PC-3 (cell line): Measurements from ENCODE around the gene TPRN. TPM values are rescaled to one million over a fixed set of nuclear protein-coding genes. Genes with fewer than 3 reads are reported as not detected.

Source experiments
- ATAC-seq: fragments of 200-7000 bp; cut with Tn5 transposase; 2 replicates; pipeline ENCODE4 v1.9.1; 2020; ENCODE audit warnings: mild to moderate bottlenecking, moderate library complexity
- BruUV-seq: library from RNA; stranded (reverse); fragments of 400-500 nt; replicated peaks from 2 replicates; lab custom pipeline; 2021; lab: Mats Ljungman, UMichigan
- CTCF ChIA-PET: fragments of 300-600 bp; sonication (Branson Sonifier 250); formaldehyde crosslinking; loops from one replicate; lab custom pipeline; 2022; ENCODE audit warnings: antibody characterized with exemption; lab: Charles Lee
- POLR2A ChIA-PET: fragments of 300-600 bp; sonication (Branson Sonifier 250); formaldehyde crosslinking; loops from one replicate; lab custom pipeline; 2022; ENCODE audit warnings: antibody characterized with exemption; ENCODE audit not compliant: unreplicated experiment; lab: Charles Lee
- DNase-seq: peaks from one replicate; pipeline ENCODE4 v3.0.0-alpha.2; 2015
- H2AFZ ChIP-seq: fragments of 300-600 bp; sonication (generic); 2 replicates; pipeline ENCODE4 v1.6.0; 2016; ENCODE audit warnings: antibody characterized with exemption, low read length
- H3F3A ChIP-seq: fragments of 300-600 bp; sonication (generic); one replicate; pipeline ENCODE4 v1.6.0; 2017; ENCODE audit warnings: antibody characterized with exemption, low read length, control low read depth, mild to moderate bottlenecking; ENCODE audit not compliant: unreplicated experiment
- H3K27ac ChIP-seq: fragments of 300-600 bp; sonication (generic); 2 replicates; pipeline ENCODE4 v1.5.1; 2016; ENCODE audit warnings: mild to moderate bottlenecking, low read length
- H3K27me3 ChIP-seq: fragments of 300-600 bp; sonication (generic); 2 replicates; pipeline ENCODE4 v1.6.1; 2016; ENCODE audit warnings: low read length, mixed read lengths
- H3K36me3 ChIP-seq: fragments of 300-600 bp; sonication (generic); 2 replicates; pipeline ENCODE4 v1.6.1; 2016; ENCODE audit warnings: low read depth, mixed run types, low read length, mixed read lengths
- H3K4me1 ChIP-seq: fragments of 300-600 bp; sonication (generic); 2 replicates; pipeline ENCODE4 v1.5.1; 2016; ENCODE audit warnings: low read length; ENCODE audit not compliant: insufficient read depth
- H3K4me2 ChIP-seq: fragments of 300-600 bp; sonication (generic); 2 replicates; pipeline ENCODE4 v1.6.0; 2016; ENCODE audit warnings: low read length
- H3K4me3 ChIP-seq: fragments of 300-600 bp; sonication (generic); 2 replicates; pipeline ENCODE4 v1.5.1; 2016; ENCODE audit warnings: mild to moderate bottlenecking, low read length, mixed read lengths
- H3K79me2 ChIP-seq: fragments of 300-600 bp; sonication (generic); 2 replicates; pipeline ENCODE4 v1.6.1; 2017; ENCODE audit warnings: low read length, mixed read lengths
- H3K9ac ChIP-seq: fragments of 300-600 bp; sonication (generic); 2 replicates; pipeline ENCODE4 v1.6.0; 2016; ENCODE audit warnings: mild to moderate bottlenecking, low read length
- H3K9me2 ChIP-seq: fragments of 300-600 bp; sonication (generic); replicated peaks from 2 replicates; pipeline ENCODE4 v1.6.1; 2016; ENCODE audit warnings: mixed run types, low read length, mixed read lengths
- H3K9me3 ChIP-seq: fragments of 300-600 bp; sonication (generic); 2 replicates; pipeline ENCODE4 v1.6.1; 2016; ENCODE audit warnings: low read length, mixed read lengths
- H4K20me1 ChIP-seq: fragments of 300-600 bp; sonication (generic); 2 replicates; pipeline ENCODE4 v1.6.1; 2016; ENCODE audit warnings: low read length, mixed read lengths
- CTCF ChIP-seq: fragments of 300-600 bp; sonication (generic); conservative IDR thresholded peaks from 2 replicates; pipeline ENCODE4 v1.5.1; 2017; ENCODE audit warnings: antibody characterized with exemption, low read depth, mild to moderate bottlenecking, low read length
- EZH2 ChIP-seq: fragments of 300-600 bp; sonication (generic); IDR thresholded peaks from one replicate; pipeline ENCODE4 v1.6.1; 2017; ENCODE audit warnings: antibody characterized with exemption, mild to moderate bottlenecking, low read length; ENCODE audit not compliant: unreplicated experiment
- EZH2phosphoT487 ChIP-seq: fragments of 300-600 bp; sonication (generic); IDR thresholded peaks from 2 replicates; pipeline ENCODE4 v1.6.1; 2018; ENCODE audit warnings: mild to moderate bottlenecking, antibody characterized with exemption, low read length, borderline replicate concordance
- intact Hi-C: fragments of 100-400 bp; cut with micrococcal nuclease; formaldehyde crosslinking; loops from 2 replicates; pipeline ENCODE4 v1.9.0; 2023
- total RNA-seq: library from RNA; depleted of rRNA; stranded (reverse); fragments of >200 nt; gene quantifications from 2 replicates; pipeline ENCODE4 v1.2.3, GENCODE V29; 2014

Gene TPRN
- total RNA-seq, 1 experiment from 2014 or later = 11.3 TPM

DNA sequence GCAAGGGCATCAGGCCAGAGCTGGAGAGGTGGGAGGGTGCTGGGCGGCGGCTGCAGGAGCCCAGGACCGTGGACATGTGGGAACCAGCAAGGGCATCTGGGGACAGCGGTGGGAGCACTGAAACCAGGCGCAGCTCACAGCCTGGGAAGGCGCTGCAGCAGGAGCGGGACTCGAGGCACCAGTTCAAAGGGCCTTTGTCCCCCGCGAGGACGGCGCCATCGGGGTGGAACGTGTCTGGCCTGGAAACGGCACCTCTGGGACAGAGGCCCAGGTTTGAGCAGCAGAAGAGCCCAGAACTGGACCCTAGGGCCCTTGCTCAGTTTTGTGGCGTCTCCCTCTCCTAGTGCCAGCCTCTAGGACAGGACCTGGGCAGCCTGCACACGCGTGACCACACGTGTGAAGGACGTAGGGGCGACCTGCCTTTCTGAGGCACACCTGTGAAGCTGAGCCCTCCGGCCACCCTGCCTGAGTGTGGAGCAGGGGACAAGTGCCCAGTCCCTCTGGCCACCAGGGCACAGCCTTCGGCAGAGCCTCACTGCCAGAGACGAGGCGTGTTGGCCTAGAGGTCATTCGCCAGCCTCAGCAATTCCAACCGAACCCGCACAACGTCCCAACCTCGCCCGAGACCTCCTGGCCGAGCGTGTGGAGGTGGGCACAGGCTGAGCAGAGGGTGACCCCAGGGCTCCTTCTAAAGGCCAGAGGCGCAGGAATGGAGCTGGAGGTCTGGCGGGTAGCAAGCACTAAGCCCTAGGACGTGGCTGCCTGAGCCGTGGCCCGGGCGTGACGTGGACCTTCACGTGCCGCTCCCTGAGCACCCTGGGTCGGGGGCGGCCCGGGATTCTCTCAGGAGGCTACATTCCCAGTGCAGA lies 26.5 kb downstream of the TPRN start:
- Histone ChIP-seq H3K36me3 (no peaks in the 10 kb centered on the region), H3K4me1 (no peaks in the 10 kb centered on the region), H3K27ac (no peak overlapping the region), H3K79me2 (no peaks in the 10 kb centered on the region), H3K9me3 (no peaks in the 10 kb centered on the region), H3K9me2 (no peaks in the 10 kb centered on the region), H4K20me1 (no peaks in the 10 kb centered on the region), H3K4me3 (no peak overlapping the region), H3K4me2 (no peak overlapping the region), H2AFZ (no peak overlapping the region), H3K9ac (no peak overlapping the region), H3K27me3 (no peaks in the 10 kb centered on the region), H3F3A (no peaks in the 10 kb centered on the region)
- ATAC-seq = no peak
- POLR2A ChIA-PET = no interaction called here
- BruUV-seq = no TSS peak
- DNase-seq = no peak
- no peak for TF ChIP-seq CTCF
- TF ChIP-seq EZH2phosphoT487 = no peak
- TF ChIP-seq EZH2 = no peak
- CTCF ChIA-PET = no interaction called here
- intact Hi-C loops = no loop called here

- H3K27ac ChIP-seq = no peak overlapping the region
- DNase-seq (no peak), ATAC-seq (no peak)
- no peaks in the 10 kb centered on the region for H3K9me2 ChIP-seq
- H3F3A ChIP-seq = no peaks in the 10 kb centered on the region
- POLR2A ChIA-PET = no interaction called here
- no peaks in the 10 kb centered on the region for H3K27me3 ChIP-seq
- no peaks in the 10 kb centered on the region for H3K79me2 ChIP-seq
- intact Hi-C loops = no loop called here
- no peak overlapping the region for H3K4me2 ChIP-seq
- H2AFZ ChIP-seq = no peak overlapping the region
- TF ChIP-seq EZH2 (no peak), CTCF (no peak), EZH2phosphoT487 (no peak)
- CTCF ChIA-PET = no interaction called here
- no peak overlapping the region for H3K4me3 ChIP-seq
- BruUV-seq = no TSS peak
- no peaks in the 10 kb centered on the region for H3K9me3 ChIP-seq
- no peak overlapping the region for H3K9ac ChIP-seq
- H3K4me1 ChIP-seq = no peaks in the 10 kb centered on the region
- H3K36me3 ChIP-seq = no peaks in the 10 kb centered on the region
- H4K20me1 ChIP-seq = no peaks in the 10 kb centered on the region
Observed at GRCh38 chr9:137172901-137173795, 27.4 kb downstream of the TPRN start.
